ENCODE measurements around the gene RAB40C.

DNA sequence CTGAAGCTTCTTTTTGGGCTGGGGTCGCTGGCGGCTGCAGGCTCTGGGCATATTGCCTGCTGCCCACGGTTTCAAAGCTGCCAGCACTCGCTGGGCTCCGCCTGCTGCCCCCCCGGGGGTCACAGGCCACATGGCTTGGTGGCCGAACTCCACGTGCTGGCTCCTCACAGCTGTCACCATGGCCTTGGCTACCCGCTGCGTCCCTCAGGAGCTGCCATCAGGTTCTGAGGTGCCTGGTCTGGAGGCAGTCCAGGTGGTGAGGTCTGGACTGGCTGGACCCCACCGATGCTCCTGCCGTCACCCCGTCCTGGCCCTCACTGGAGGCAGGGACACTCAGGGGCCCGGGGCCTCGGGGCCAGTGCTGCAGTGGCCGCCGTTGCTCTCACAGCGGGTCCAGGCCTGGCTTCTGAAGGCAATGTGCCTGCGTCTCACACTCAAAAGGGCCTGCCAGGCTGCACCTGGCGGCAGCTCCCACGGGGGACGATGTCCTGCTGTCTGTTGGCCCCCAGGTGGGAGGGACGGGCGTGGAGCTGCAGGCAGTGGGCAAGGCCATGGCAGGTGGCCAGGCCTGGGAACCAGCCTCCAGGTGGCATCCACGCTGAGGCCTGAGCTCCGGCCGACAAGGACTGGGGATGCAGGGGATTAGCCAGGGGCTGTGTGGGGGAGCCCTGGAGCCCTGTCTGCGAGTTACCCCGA, 49.1 kb upstream of the RAB40C start:
- TF ChIP-seq CTCF (IDR thresholded peaks at IDR 0.05; ENCODE audit: insufficient read depth, low read length) (no peak), POLR2AphosphoS5 (IDR thresholded peaks at IDR 0.05; ENCODE audit: low read depth) (no peak), SPI1 (IDR thresholded peaks at IDR 0.05; ENCODE audit: borderline replicate concordance, low read depth) (no peak), REST (IDR thresholded peaks at IDR 0.05; ENCODE audit: insufficient replicate concordance, low read depth) (no peak)

Data from HL-60 (cell line).